Lower leg skin (tissue), 3 donors: ENCODE data around the gene ME2.

Source experiments
- POLR2A ChIP-seq, 2 donors: fragments of 450-650 bp; IDR thresholded peaks; one replicate each; pipeline ENCODE4 v1.6.1; 2016 to 2017; ENCODE audit warnings: antibody characterized with exemption in 2 of 2, mild to moderate bottlenecking in 1 of 2, moderate library complexity in 1 of 2
- TF ChIP-seq, protein P1 (sequence below), 3 donors: fragments of 450-650 bp; IDR thresholded peaks; one replicate each; pipeline ENCODE4 v1.5.1; 2016; ENCODE audit warnings: antibody characterized with exemption in 3 of 3, mild to moderate bottlenecking in 3 of 3, moderate library complexity in 2 of 3

DNA sequence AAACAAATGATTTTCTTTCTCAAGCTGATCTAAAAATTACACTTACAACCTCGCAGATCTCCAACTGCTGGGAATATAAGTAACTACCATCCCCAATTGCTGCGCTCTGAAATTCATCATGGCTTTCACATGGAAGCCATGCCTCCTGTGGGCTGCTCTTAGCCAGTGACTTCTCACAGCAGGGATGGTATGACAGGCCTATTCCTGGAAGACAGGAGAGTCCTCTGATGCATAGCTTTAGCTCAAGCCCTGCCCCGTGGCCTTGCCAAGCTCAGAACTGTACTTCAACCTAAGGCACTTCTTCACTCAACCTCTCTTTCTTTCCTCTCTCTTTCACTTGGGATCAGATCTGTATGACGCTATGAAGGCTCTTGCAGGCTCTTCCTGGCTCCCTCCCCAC is 76.3 kb downstream of the ME2 start:
- TF ChIP-seq, protein P1, sequence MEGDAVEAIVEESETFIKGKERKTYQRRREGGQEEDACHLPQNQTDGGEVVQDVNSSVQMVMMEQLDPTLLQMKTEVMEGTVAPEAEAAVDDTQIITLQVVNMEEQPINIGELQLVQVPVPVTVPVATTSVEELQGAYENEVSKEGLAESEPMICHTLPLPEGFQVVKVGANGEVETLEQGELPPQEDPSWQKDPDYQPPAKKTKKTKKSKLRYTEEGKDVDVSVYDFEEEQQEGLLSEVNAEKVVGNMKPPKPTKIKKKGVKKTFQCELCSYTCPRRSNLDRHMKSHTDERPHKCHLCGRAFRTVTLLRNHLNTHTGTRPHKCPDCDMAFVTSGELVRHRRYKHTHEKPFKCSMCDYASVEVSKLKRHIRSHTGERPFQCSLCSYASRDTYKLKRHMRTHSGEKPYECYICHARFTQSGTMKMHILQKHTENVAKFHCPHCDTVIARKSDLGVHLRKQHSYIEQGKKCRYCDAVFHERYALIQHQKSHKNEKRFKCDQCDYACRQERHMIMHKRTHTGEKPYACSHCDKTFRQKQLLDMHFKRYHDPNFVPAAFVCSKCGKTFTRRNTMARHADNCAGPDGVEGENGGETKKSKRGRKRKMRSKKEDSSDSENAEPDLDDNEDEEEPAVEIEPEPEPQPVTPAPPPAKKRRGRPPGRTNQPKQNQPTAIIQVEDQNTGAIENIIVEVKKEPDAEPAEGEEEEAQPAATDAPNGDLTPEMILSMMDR (IDR thresholded peaks at IDR 0.05) = no peak
- no peak for TF ChIP-seq POLR2A (IDR thresholded peaks at IDR 0.05)
